Hypothalamus (tissue), 51 donors: ENCODE data around the gene MXRA8.

Experiments used
- DNase-seq, 51 donors: peaks; one replicate each; lab custom pipeline; 2025; lab: John Stamatoyannopoulos, UW

MXRA8 gene

DNA sequence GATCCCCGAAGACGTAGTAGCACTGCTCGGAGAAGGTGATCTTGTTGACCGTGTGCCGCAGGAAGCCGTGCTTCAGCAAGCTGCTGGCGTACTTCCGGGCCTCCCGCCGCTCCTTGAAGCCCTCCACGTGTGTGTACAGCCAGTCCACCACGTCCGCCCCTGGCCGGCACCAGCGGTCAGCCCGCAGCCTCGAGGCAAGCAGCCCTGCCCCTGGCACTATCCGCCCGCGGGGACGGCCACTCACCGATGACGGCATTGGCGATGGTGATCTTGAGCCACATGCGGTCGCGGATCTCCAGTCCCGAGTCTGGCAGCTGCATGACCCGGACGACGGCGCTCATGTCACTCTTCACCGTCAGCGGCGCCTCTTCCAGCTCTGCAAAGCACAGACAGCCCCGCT lies 20.1 kb downstream of the MXRA8 start:
- DNase-seq, result no peak

DNA sequence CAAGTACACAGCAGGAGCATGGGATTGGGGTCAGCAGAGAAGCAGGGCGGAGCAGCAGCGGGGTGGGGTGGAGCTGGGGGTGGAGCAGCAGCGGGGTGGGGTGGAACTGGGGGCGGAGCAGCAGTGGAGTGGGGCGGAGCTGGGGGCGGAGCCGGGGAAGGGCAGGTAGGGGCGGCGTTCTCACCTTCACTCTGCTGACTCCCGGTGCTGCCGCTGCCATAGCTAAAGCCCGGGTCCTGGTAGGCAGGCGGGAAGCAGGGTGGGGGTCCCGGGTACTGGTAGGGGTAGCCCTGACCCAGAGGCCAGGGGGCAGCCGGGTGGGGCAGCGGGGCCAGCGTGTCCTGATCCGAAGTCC lies 20.6 kb downstream of the MXRA8 start:
- no peak for DNase-seq

DNA sequence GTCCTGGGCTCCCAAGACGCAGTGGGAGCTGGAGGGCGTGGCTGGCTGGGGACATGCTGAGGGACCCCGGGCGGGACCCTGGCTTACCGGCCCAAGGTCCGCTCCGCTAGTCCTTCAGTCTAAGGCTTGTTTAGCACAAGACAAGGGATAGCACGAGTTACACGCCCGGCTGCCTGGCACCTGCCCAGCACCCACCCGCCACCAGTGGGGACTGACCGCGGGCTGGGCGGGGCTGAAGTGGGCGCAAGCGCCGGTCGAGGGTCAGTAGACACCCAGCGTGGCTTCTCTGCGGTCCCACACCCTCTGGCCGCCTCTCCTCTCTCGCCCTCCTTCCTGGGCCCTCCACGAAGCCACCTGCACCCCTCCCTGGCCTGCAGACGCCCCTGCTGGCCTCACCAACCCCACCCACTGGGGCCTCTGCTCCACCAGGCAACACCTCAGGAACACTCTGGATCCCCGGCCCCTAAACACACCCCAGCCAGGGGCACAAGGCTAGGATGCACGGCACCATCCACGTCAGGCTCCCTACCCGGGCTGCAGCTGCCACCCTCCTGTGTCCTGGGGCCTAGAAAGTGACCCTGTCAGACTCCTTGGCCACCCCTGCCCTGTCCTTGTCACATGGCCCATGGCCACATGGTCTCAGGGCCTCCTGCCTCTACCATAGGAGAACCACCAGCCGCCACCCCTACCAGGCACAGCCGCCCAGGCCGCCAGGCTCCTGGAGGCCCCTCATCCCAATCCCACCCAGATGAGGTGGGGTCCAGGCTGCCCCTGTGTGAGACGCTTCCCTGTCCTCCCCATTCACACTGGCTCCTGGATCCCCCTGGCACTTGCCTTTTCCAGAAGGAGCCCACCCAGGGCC lies 21.2 kb downstream of the MXRA8 start:
- no peak for DNase-seq

DNA sequence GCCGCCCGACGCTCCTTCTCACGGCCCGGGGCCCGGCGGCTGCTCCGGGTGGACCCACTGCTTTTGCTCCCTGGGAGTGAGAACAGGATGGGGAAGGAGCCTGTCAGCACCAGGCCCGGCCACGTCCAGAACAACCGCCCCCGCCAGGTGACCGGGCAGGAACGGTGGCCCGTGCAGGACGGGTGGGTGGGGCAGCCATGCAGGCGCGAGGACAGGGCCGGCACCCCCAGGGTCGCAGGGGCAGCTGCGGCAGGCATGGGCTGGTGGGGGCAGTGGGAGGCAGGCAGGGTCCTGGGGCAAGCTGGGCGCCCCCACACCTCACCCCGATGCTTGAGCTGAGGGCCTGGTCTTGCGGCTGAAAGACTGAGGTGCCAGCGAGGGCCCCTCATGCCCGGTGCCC lies 21.9 kb downstream of the MXRA8 start:
- no peak for DNase-seq

DNA sequence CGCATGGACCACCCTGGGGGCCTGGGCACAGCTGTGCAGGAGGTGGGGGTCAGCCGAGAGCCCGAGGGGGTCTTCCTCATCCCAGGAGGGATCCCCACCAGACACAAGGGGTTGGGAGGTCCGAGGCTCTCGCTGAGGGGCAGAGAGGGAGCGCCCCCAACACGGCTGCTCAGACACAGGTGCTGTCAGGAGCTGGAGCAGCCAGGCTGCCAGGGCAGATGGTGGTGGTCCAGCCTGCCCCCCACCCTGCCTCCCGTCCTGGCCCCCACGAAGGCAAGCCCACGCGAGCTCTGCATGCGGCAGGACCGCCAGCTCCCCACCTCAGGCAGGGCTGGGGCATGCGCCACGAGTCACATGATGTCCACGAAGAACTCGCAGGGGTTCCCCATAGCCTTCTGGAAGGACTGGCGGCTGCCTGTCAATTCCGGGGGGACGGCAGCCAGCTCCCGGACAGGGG lies 22.5 kb downstream of the MXRA8 start:
- no peak for DNase-seq

DNA sequence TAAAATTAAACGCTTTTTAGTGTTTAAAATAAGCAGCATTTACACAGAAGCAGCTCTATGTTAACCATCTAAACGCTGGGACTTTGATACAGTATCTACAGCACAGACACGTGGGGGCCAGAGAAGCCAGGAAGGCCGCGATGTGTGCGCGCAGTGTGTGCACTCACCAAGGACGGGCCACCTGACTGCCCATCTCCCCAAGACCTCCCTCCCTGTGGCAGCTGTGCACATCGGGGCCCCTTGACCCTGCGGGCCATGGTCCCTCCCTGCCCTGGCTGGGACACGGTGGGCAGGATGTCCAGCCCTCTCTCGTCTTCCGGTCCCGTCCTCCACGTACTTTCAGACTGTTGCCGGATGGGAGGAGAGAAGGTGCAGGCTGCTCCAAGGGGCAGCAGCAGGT lies 23.1 kb downstream of the MXRA8 start:
- DNase-seq, result no peak

GRCh38 chr1:1334835-1335234 lies 23.5 kb downstream of the MXRA8 start:
- DNase-seq, result no peak

DNA sequence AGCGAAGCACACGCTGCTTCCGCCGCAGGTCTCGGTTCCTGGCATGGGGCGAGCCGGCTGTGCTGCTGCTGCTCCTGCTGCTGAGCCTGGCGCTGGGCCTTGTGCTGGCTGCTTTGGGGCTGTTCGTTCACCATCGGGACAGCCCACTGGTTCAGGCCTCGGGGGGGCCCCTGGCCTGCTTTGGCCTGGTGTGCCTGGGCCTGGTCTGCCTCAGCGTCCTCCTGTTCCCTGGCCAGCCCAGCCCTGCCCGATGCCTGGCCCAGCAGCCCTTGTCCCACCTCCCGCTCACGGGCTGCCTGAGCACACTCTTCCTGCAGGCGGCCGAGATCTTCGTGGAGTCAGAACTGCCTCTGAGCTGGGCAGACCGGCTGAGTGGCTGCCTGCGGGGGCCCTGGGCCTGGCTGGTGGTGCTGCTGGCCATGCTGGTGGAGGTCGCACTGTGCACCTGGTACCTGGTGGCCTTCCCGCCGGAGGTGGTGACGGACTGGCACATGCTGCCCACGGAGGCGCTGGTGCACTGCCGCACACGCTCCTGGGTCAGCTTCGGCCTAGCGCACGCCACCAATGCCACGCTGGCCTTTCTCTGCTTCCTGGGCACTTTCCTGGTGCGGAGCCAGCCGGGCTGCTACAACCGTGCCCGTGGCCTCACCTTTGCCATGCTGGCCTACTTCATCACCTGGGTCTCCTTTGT lies 24.7 kb downstream of the MXRA8 start:
- DNase-seq, result no peak

GRCh38 chr1:1332774-1333480 lies 25.4 kb downstream of the MXRA8 start:
- DNase-seq, result no peak

DNA sequence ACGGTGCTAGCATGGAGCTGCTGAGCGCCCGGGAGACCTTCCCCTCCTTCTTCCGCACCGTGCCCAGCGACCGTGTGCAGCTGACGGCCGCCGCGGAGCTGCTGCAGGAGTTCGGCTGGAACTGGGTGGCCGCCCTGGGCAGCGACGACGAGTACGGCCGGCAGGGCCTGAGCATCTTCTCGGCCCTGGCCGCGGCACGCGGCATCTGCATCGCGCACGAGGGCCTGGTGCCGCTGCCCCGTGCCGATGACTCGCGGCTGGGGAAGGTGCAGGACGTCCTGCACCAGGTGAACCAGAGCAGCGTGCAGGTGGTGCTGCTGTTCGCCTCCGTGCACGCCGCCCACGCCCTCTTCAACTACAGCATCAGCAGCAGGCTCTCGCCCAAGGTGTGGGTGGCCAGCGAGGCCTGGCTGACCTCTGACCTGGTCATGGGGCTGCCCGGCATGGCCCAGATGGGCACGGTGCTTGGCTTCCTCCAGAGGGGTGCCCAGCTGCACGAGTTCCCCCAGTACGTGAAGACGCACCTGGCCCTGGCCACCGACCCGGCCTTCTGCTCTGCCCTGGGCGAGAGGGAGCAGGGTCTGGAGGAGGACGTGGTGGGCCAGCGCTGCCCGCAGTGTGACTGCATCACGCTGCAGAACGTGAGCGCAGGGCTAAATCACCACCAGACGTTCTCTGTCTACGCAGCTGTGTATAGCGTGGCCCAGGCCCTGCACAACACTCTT lies 26.2 kb downstream of the MXRA8 start:
- DNase-seq, result no peak

DNA sequence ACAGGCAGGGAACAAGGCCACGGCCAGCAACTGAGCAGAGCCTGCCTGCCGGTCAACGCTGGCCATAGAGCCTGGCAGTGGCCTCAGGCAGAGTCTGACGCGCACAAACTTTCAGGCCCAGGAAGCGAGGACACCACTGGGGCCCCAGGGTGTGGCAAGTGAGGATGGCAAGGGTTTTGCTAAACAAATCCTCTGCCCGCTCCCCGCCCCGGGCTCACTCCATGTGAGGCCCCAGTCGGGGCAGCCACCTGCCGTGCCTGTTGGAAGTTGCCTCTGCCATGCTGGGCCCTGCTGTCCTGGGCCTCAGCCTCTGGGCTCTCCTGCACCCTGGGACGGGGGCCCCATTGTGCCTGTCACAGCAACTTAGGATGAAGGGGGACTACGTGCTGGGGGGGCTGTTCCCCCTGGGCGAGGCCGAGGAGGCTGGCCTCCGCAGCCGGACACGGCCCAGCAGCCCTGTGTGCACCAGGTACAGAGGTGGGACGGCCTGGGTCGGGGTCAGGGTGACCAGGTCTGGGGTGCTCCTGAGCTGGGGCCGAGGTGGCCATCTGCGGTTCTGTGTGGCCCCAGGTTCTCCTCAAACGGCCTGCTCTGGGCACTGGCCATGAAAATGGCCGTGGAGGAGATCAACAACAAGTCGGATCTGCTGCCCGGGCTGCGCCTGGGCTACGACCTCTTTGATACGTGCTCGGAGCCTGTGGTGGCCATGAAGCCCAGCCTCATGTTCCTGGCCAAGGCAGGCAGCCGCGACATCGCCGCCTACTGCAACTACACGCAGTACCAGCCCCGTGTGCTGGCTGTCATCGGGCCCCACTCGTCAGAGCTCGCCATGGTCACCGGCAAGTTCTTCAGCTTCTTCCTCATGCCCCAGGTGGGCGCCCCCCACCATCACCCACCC lies 27.0 kb downstream of the MXRA8 start, which contains the start of gene TAS1R3:
Gene TAS1R3 (plus strand): TSS at position 213 of the 898 bp plus-strand sequence. CDS start 66 bp downstream, at position 279.
- no peak for DNase-seq

GRCh38 chr1:1330366-1331067 lies 27.8 kb downstream of the MXRA8 start:
- no peak for DNase-seq

DNA sequence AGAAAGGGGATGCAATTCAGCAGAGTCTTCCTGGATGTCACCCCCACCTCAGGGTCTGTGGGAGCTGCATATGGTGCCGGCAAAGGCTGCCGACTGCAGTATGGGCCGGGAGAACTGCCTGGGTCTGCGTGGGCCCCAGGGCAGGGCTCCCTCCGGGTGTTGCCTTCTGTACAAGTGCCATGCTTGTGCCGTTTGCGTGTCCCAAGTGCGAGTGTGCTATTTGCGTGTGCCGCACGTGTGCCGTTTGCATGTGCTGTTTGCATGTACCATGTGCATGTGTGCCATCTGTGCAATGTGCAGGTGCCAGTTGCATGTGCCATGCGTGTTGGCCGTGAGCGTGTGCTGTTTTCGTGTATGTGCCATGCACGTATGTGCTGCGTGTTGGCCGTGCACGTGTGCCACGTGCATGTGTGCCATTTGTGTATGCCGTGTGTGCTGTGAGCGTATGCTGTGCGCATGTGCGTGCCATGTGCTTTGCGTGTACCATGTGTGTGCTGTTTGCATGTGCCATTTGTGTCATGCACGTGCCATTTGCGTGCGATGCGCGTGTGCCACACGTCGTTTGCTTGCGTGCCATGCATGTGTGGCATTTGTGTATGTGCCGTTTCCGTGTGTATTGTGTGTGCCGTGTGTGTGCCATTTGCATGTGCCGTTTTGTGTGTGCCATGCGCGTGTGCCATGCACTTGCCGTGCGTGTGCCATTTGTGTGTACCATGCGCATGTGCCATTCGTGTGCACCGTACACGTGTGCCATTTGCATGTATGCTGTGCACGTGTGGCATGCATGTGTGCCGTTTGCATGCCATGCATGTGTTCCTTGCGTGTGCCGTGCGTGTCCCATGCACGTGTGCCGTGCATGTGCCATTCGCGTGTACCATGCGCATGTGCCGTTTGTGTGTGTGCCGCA lies 28.8 kb downstream of the MXRA8 start:
- DNase-seq, result no peak

GRCh38 chr1:1328254-1328653 lies 30.1 kb downstream of the MXRA8 start:
- no peak for DNase-seq

DNA sequence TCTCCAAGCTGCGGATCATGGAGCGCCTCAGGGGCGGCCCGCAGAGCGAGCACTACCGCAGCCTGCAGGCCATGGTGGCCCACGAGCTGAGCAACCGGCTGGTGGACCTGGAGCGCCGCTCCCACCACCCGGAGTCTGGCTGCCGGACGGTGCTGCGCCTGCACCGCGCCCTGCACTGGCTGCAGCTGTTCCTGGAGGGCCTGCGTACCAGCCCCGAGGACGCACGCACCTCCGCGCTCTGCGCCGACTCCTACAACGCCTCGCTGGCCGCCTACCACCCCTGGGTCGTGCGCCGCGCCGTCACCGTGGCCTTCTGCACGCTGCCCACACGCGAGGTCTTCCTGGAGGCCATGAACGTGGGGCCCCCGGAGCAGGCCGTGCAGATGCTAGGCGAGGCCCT lies 31.1 kb downstream of the MXRA8 start:
- no peak for DNase-seq

- DNase-seq, result no peak
Measured at GRCh38 chr1:1326075-1326605, 32.2 kb downstream of the MXRA8 start.

- no peak for DNase-seq
Measured at GRCh38 chr1:1325288-1326074, 32.9 kb downstream of the MXRA8 start.
